ENCODE results near the gene SLC44A4.

The SLC44A4 gene

DNA sequence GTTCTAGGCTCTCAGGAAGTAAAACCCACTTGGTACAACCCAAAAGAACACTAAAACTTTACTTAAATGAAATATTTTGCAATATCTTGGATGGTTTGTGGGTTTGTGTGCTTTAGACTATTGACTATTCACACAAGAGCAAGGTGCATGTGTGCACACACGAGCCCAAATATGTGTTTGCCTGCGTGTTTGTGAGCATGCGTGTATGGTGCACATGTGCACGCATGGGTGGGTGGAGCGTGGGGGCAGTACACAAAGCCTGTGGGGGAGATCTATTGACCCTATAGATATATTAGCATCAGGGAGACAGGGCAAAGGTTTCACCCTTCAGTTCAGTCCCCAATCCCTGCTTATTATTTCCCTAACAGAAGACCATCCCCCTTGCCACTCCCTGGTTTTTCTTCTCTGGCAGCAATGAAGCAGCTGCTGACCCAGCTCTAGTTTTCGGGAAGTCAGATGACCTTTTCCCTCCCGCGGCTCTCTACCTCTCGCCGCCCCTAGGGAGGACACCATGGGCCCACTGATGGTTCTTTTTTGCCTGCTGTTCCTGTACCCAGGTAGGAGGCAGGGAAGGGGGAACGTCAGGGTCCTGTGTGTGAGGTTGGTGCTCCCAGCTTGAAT, 48.6 kb upstream of the SLC44A4 start, which contains the start of gene C2:
C2 (plus strand) TSS at position 476 of the 621 bp plus-strand sequence; CDS start at position 512, 36 bp downstream.
- Histone ChIP-seq H2AFZ (ENCODE audit: low read length) (no peak within 1 kb of the TSS), H3K27me3 (ENCODE audit: insufficient read depth, low read length) (peaks cover 15% of the 10 kb centered on the region; the same call in 1 of the 2 replicates), H3K27ac (ENCODE audit: low read depth, low read length, poor library complexity, severe bottlenecking) (no peak within 1 kb of the TSS), H3K4me2 (ENCODE audit: low read length) (no peak within 1 kb of the TSS; the same call in 1 of the 2 replicates), H4K20me1 (ENCODE audit: insufficient read depth, low read length) (no peaks in the 10 kb centered on the region), H3K4me3 (ENCODE audit: low read depth, low read length, poor library complexity, severe bottlenecking) (no peak within 1 kb of the TSS), H3K4me1 (ENCODE audit: insufficient read depth, low read length, severe bottlenecking) (no peaks in the 10 kb centered on the region), H3K9me2 (ENCODE audit: low read depth, low read length) (no peaks in the 10 kb centered on the region), H3K9ac (ENCODE audit: low read length) (no peak within 1 kb of the TSS), H3F3A (ENCODE audit: insufficient read depth, low read length) (no peaks in the 10 kb centered on the region), H3K9me3 (ENCODE audit: low read length) (no peaks in the 10 kb centered on the region; the same call in 1 of the 2 replicates), H3K36me3 (ENCODE audit: insufficient read depth, low read length) (no peaks in the 10 kb centered on the region; the same call in 1 of the 2 replicates), H3K79me2 (ENCODE audit: insufficient read depth, low read length) (no peaks in the 10 kb centered on the region)
- TF ChIP-seq EZH2 (IDR thresholded peaks at IDR 0.05; ENCODE audit: borderline replicate concordance, low read length), result no peak
- TF ChIP-seq CTCF (IDR thresholded peaks at IDR 0.05; ENCODE audit: low read length), result no peak

DNA sequence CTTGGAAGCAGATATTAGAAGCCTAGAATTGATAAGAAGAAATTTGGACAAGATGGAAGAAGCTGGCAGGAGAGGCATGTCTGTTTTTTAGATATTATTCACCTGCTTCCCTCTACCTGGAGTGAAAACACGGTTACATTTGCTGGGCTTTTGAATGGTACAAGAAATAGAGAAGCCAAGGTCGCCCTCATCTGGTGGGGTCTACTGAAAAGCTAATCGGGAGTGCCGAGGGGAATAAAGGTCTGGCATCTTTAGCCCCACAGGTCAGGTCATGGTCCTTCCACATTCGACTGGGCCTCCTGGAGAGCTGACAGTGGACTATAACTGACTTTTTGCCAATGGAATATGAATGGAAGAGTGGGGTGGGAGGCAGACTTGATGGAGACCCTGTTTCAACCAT, 44.1 kb upstream of the SLC44A4 start:
- Histone ChIP-seq H3K27me3 (ENCODE audit: insufficient read depth, low read length) (peaks cover 11% of the 10 kb centered on the region; the same call in 1 of the 2 replicates), H3K9me3 (ENCODE audit: low read length) (no peaks in the 10 kb centered on the region; the same call in 1 of the 2 replicates), H3K4me2 (ENCODE audit: low read length) (no peak overlapping the region), H2AFZ (ENCODE audit: low read length) (no peak overlapping the region), H3K4me1 (ENCODE audit: insufficient read depth, low read length, severe bottlenecking) (no peaks in the 10 kb centered on the region), H4K20me1 (ENCODE audit: insufficient read depth, low read length) (no peaks in the 10 kb centered on the region), H3K36me3 (ENCODE audit: insufficient read depth, low read length) (no peaks in the 10 kb centered on the region; the same call in 1 of the 2 replicates), H3K4me3 (ENCODE audit: low read depth, low read length, poor library complexity, severe bottlenecking) (no peak overlapping the region), H3K79me2 (ENCODE audit: insufficient read depth, low read length) (no peaks in the 10 kb centered on the region), H3F3A (ENCODE audit: insufficient read depth, low read length) (no peaks in the 10 kb centered on the region), H3K27ac (ENCODE audit: low read depth, low read length, poor library complexity, severe bottlenecking) (no peak overlapping the region), H3K9me2 (ENCODE audit: low read depth, low read length) (no peaks in the 10 kb centered on the region), H3K9ac (ENCODE audit: low read length) (no peak overlapping the region)
- no peak for TF ChIP-seq EZH2 (IDR thresholded peaks at IDR 0.05; ENCODE audit: borderline replicate concordance, low read length)
- peak; percentile 50; the same call in 1 of the 2 replicates for TF ChIP-seq CTCF (IDR thresholded peaks at IDR 0.05; ENCODE audit: low read length)

GRCh38 chr6:31920811-31921210, 42.0 kb upstream of the SLC44A4 start:
- Histone ChIP-seq H3K4me1 (ENCODE audit: insufficient read depth, low read length, severe bottlenecking) (no peaks in the 10 kb centered on the region), H3K4me3 (ENCODE audit: low read depth, low read length, poor library complexity, severe bottlenecking) (no peak overlapping the region), H3K4me2 (ENCODE audit: low read length) (no peak overlapping the region), H3K27me3 (ENCODE audit: insufficient read depth, low read length) (peaks cover 2% of the 10 kb centered on the region; the same call in 1 of the 2 replicates), H3K36me3 (ENCODE audit: insufficient read depth, low read length) (no peaks in the 10 kb centered on the region; the same call in 1 of the 2 replicates), H3K9me2 (ENCODE audit: low read depth, low read length) (no peaks in the 10 kb centered on the region), H3F3A (ENCODE audit: insufficient read depth, low read length) (no peaks in the 10 kb centered on the region), H3K9ac (ENCODE audit: low read length) (no peak overlapping the region), H3K79me2 (ENCODE audit: insufficient read depth, low read length) (no peaks in the 10 kb centered on the region), H2AFZ (ENCODE audit: low read length) (no peak overlapping the region), H4K20me1 (ENCODE audit: insufficient read depth, low read length) (no peaks in the 10 kb centered on the region), H3K9me3 (ENCODE audit: low read length) (no peaks in the 10 kb centered on the region), H3K27ac (ENCODE audit: low read depth, low read length, poor library complexity, severe bottlenecking) (no peak overlapping the region)
- no peak for TF ChIP-seq EZH2 (IDR thresholded peaks at IDR 0.05; ENCODE audit: borderline replicate concordance, low read length)
- no peak for TF ChIP-seq CTCF (IDR thresholded peaks at IDR 0.05; ENCODE audit: low read length)

Data from OCI-LY1 (cell line).